A673 (cell line): ENCODE measurements around the gene FLRT2. TPM values are rescaled to one million over a fixed set of nuclear protein-coding genes. Genes with fewer than 3 reads are reported as not detected.

ENCODE experiments used
- BruUV-seq: library from RNA; stranded (reverse); fragments of 400-500 nt; replicated peaks from 2 replicates; lab custom pipeline; 2021; lab: Mats Ljungman, UMichigan
- CTCF ChIA-PET: fragments of 300-600 bp; sonication (Branson Sonifier 250); formaldehyde crosslinking; loops from one replicate; lab custom pipeline; 2022; ENCODE audit warnings: antibody characterized with exemption; lab: Charles Lee
- POLR2A ChIA-PET: fragments of 300-600 bp; sonication (Branson Sonifier 250); formaldehyde crosslinking; loops from one replicate; lab custom pipeline; 2022; ENCODE audit warnings: antibody characterized with exemption; ENCODE audit not compliant: low non-redundant PET; lab: Charles Lee
- DNase-seq: peaks from one replicate; pipeline ENCODE4 v3.0.0-alpha.2; 2015; ENCODE audit warnings: low spot score
- H3K27ac ChIP-seq: fragments of 200-600 bp; sonication (generic); 2 replicates; pipeline ENCODE4 v1.5.1; 2016; ENCODE audit warnings: mixed run types, low read depth, mild to moderate bottlenecking, mixed read lengths, antibody characterized with exemption, low read length; ENCODE audit not compliant: poor library complexity, severe bottlenecking
- H3K27me3 ChIP-seq: fragments of 200-600 bp; sonication (generic); replicated peaks from 2 replicates; pipeline ENCODE4 v1.6.1; 2017; ENCODE audit warnings: mixed run types, low read depth, mild to moderate bottlenecking, mixed read lengths, antibody characterized with exemption, low read length; ENCODE audit not compliant: insufficient read depth, poor library complexity
- H3K36me3 ChIP-seq: fragments of 200-600 bp; sonication (generic); 2 replicates; pipeline ENCODE4 v1.6.1; 2016; ENCODE audit warnings: mixed run types, mild to moderate bottlenecking, mixed read lengths, antibody characterized with exemption, low read length; ENCODE audit not compliant: insufficient read depth, poor library complexity, severe bottlenecking
- H3K4me1 ChIP-seq: fragments of 200-600 bp; sonication (generic); 2 replicates; pipeline ENCODE4 v1.6.1; 2017; ENCODE audit warnings: mixed run types, mild to moderate bottlenecking, mixed read lengths, antibody characterized with exemption, low read length; ENCODE audit not compliant: insufficient read depth, poor library complexity, severe bottlenecking
- H3K4me3 ChIP-seq: fragments of 200-600 bp; sonication (generic); 2 replicates; pipeline ENCODE4 v1.5.1; 2016; ENCODE audit warnings: low read depth, mixed run types, mild to moderate bottlenecking, mixed read lengths, low read length; ENCODE audit not compliant: poor library complexity, severe bottlenecking
- H3K9me3 ChIP-seq: fragments of 200-600 bp; sonication (generic); 2 replicates; pipeline ENCODE4 v1.6.1; 2016; ENCODE audit warnings: mixed run types, low read depth, mild to moderate bottlenecking, mixed read lengths, antibody characterized with exemption, low read length; ENCODE audit not compliant: poor library complexity, severe bottlenecking
- EZH2 ChIP-seq: fragments of 200-600 bp; sonication (generic); IDR thresholded peaks from 2 replicates; pipeline ENCODE4 v1.6.1; 2017; ENCODE audit warnings: borderline replicate concordance, low read depth, mild to moderate bottlenecking, mixed read lengths, antibody characterized with exemption, low read length; ENCODE audit not compliant: poor library complexity, severe bottlenecking
- intact Hi-C: fragments of 100-400 bp; cut with micrococcal nuclease; formaldehyde crosslinking; loops from one replicate; pipeline ENCODE4 v1.10.0; 2022; ENCODE audit not compliant: unreplicated experiment
- total RNA-seq: library from RNA; stranded (reverse); gene quantifications from 2 replicates; pipeline ENCODE4 v1.2.3, GENCODE V29; 2021
- TF ChIP-seq, protein P1 (sequence below): fragments of 300-800, 200-600 bp; sonication (generic); conservative IDR thresholded peaks from 2 replicates; pipeline ENCODE4 v1.5.1; 2017; ENCODE audit warnings: low read depth, mild to moderate bottlenecking, antibody characterized with exemption, low read length, moderate library complexity, mixed read lengths

FLRT2 gene
- total RNA-seq, 1 experiment from 2014 or later: 128 TPM

DNA sequence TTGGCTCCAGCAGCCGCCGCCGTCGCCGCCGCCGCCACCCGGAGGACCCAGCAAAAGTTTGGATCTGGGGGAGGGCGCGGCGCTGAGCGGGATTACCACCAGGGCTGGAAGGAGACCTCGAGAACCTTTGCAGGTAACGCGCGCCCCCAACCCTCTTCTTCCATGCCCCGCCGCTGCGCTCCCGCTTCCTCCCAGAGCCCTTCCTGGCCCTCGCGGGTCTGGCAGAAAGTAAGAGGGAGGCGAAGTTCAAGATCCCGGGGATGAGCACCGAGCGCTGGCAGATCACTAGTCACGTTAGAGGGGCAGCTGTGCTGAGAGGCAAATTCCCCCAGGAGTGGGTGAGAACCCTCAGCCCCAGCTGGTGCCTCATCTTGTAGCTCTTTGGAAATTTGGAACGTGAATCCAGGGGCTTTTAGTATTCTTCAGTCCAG, 3.9 kb downstream of the FLRT2 start:
- Histone ChIP-seq H3K4me1 (peaks cover 20% of the 10 kb centered on the region), H3K4me3 (peak overlapping the region; percentile 77), H3K9me3 (no peaks in the 10 kb centered on the region), H3K27me3 (no peaks in the 10 kb centered on the region), H3K36me3 (no peaks in the 10 kb centered on the region), H3K27ac (peak overlapping the region; percentile 90)
- TF ChIP-seq, protein P1, sequence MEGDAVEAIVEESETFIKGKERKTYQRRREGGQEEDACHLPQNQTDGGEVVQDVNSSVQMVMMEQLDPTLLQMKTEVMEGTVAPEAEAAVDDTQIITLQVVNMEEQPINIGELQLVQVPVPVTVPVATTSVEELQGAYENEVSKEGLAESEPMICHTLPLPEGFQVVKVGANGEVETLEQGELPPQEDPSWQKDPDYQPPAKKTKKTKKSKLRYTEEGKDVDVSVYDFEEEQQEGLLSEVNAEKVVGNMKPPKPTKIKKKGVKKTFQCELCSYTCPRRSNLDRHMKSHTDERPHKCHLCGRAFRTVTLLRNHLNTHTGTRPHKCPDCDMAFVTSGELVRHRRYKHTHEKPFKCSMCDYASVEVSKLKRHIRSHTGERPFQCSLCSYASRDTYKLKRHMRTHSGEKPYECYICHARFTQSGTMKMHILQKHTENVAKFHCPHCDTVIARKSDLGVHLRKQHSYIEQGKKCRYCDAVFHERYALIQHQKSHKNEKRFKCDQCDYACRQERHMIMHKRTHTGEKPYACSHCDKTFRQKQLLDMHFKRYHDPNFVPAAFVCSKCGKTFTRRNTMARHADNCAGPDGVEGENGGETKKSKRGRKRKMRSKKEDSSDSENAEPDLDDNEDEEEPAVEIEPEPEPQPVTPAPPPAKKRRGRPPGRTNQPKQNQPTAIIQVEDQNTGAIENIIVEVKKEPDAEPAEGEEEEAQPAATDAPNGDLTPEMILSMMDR: no peak
- no peak for TF ChIP-seq EZH2
- intact Hi-C loops: loop anchor here (5.0 to 10.0 kb wide), 4 partner anchors 942 to 1532 kb away; no protein-coding TSS in a partner anchor
- ChIA-PET POLR2A (interaction anchor here (0.6 kb wide), 1 partner anchor 53 kb away, joined by 5 read pairs; no protein-coding TSS in a partner anchor), CTCF (no interaction called here)
- peak; percentile 56 for DNase-seq
- no TSS peak for BruUV-seq

DNA sequence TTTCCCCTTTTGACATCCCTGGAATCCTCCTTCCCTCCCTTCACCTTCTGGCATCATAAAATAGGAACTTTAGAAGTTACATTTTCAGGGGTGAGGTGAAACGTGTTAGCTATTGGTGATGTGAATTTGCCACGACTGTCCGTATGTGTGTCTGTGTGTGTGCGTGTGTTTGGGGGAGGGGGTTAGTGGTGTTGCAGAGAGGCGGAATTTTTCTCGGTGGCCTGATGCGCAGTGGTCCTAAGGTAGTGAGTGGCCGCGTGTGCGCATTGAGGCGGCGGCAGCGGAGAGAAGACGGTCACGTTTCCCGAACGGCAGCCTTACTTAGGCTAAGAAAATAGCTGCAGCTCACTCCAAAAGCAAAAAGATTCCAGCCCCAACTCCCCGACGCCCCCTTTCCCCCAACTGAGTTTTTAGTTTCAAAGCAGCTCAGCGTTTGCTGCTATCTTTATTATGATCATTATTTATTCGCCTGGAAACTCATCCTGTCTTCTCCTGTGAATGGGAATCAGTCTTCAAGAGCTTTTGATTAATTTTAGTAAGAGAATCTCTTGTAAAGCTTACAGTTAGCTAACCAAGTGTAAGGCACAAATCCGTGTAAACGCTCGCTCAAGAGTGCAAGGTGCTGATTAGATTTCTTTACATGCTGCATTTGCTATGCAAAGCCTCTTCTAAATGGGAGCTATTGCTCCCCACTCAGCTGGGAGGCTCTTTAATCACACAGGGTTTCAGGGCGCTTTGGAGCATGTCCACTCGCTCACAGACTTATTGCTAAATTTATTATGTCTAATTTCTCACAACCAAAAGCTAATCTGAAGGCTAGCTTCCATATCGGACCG, 4.7 kb downstream of the FLRT2 start:
- TSS peak; percentile 7 for BruUV-seq
- no peaks in the 10 kb centered on the region for H3K27me3 ChIP-seq
- intact Hi-C loops: loop anchor here (5.0 to 10.0 kb wide), 5 partner anchors 523 to 1532 kb away; no protein-coding TSS in a partner anchor
- TF ChIP-seq EZH2: no peak
- TF ChIP-seq, protein P1: no peak
- peak overlapping the region; percentile 77 for H3K4me3 ChIP-seq
- peak; percentile 61 for DNase-seq
- H3K4me1 ChIP-seq: peaks cover 28% of the 10 kb centered on the region
- H3K27ac ChIP-seq: peak overlapping the region; percentile 90
- CTCF ChIA-PET: interaction anchor here (0.7 kb wide), 1 partner anchor 57 kb away, joined by 3 read pairs; no protein-coding TSS in a partner anchor
- H3K36me3 ChIP-seq: no peaks in the 10 kb centered on the region
- H3K9me3 ChIP-seq: no peaks in the 10 kb centered on the region
- POLR2A ChIA-PET: interaction anchor here (0.6 to 0.7 kb wide), 4 partner anchors 52 to 364 kb away, joined by 3 to 7 read pairs (median 4); no protein-coding TSS in a partner anchor

DNA sequence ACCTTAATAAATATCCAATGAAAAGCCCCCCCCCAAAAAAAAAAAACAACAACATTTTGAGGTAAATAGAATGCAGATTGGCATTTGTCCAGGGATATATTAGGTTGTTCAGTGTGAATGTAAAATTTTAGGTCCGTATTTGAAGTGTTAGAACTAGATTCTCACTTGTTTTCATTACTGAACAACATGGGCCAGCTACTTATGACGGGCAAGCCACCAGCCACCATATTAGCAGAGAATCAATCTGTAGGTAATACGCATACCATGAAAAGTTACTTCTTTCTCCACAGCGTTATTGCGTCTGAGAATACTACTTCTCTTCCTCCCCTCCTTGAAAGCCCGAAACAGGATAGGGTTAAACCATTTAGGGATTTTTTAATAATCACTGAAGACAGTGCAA, 5.4 kb downstream of the FLRT2 start:
- H3K27me3 ChIP-seq: no peaks in the 10 kb centered on the region
- BruUV-seq: no TSS peak
- H3K4me1 ChIP-seq: peaks cover 34% of the 10 kb centered on the region
- H3K9me3 ChIP-seq: no peaks in the 10 kb centered on the region
- no peaks in the 10 kb centered on the region for H3K36me3 ChIP-seq
- peak overlapping the region; percentile 90 for H3K27ac ChIP-seq
- ChIA-PET POLR2A (interaction anchor here (0.6 to 0.7 kb wide), 2 partner anchors 53 to 68 kb away, joined by 3 to 7 read pairs; no protein-coding TSS in a partner anchor), CTCF (interaction anchor here (0.7 kb wide), 1 partner anchor 57 kb away, joined by 3 read pairs; no protein-coding TSS in a partner anchor)
- TF ChIP-seq, protein P1: no peak
- TF ChIP-seq EZH2: no peak
- intact Hi-C loops: loop anchor here (5.0 to 10.0 kb wide), 2 partner anchors 522 to 1469 kb away; no protein-coding TSS in a partner anchor
- H3K4me3 ChIP-seq: peak overlapping the region; percentile 77
- DNase-seq: peak; percentile 55
